NT2/D1 (cell line): ENCODE measurements around the gene SSBP2.
"Not testable (repeated sequence)": the region's sequence is repeated elsewhere in the genome, so short reads cannot be mapped to it uniquely, and the experiment has no call there.

Experiments used
- DNase-seq: peaks from one replicate; pipeline ENCODE4 v3.0.0-alpha.2; 2011; ENCODE audit warnings: low read depth, low spot score
- H3K27me3 ChIP-seq: 2 replicates; pipeline ENCODE4 v1.6.0; 2011; ENCODE audit warnings: mild to moderate bottlenecking; ENCODE audit not compliant: insufficient read length, insufficient read depth
- H3K36me3 ChIP-seq: 2 replicates; pipeline ENCODE4 v1.6.1; 2011; ENCODE audit warnings: mild to moderate bottlenecking, low read length, mixed read lengths; ENCODE audit not compliant: insufficient read depth, insufficient read length
- H3K4me1 ChIP-seq: 2 replicates; pipeline ENCODE4 v1.5.1; 2011; ENCODE audit not compliant: insufficient read depth, insufficient read length
- H3K4me3 ChIP-seq: 2 replicates; pipeline ENCODE4 v1.5.1; 2011; ENCODE audit warnings: low read depth; ENCODE audit not compliant: insufficient read length
- H3K9ac ChIP-seq: 2 replicates; pipeline ENCODE4 v1.6.0; 2011; ENCODE audit warnings: low read depth; ENCODE audit not compliant: insufficient read length
- H3K9me3 ChIP-seq: 2 replicates; pipeline ENCODE4 v1.5.1; 2011; ENCODE audit warnings: mild to moderate bottlenecking, low read length; ENCODE audit not compliant: insufficient read depth
- SUZ12 ChIP-seq: IDR thresholded peaks from 2 replicates; pipeline ENCODE4 v1.6.1; 2011; ENCODE audit not compliant: insufficient read length, insufficient read depth; ENCODE audit errors: extremely low read depth
- YY1 ChIP-seq: IDR thresholded peaks from 2 replicates; pipeline ENCODE4 v1.6.1; 2011; ENCODE audit not compliant: insufficient read length, insufficient read depth
- ZNF274 ChIP-seq: IDR thresholded peaks from 2 replicates; pipeline ENCODE4 v1.6.1; 2011; ENCODE audit warnings: mild to moderate bottlenecking, low read depth, low read length

SSBP2 gene

DNA sequence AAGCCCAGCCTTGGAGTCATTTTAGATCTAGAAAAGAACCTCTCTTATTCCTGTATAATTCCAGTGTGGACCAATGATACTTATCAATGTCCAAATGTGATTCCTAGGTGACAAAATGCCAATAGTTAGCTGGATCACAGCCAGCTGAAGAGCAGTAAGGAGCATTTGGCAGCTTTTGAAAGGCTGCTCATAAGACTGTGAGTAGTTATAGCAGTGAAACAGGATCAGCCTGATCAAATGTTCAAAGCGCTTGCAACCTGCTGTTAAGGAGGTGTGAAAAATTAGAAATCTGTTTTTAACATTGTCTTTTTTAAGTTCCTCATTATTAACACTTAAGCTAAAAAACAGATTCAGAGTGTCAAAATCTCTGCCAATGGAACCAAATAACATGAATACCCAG, 85.1 kb downstream of the SSBP2 start:
- Histone ChIP-seq H3K4me3 (no peak overlapping the region), H3K9ac (no peak overlapping the region), H3K4me1 (no peaks in the 10 kb centered on the region), H3K27me3 (no peaks in the 10 kb centered on the region), H3K36me3 (no peaks in the 10 kb centered on the region), H3K9me3 (no peaks in the 10 kb centered on the region)
- DNase-seq, result no peak
- TF ChIP-seq ZNF274 (no peak), SUZ12 (no peak), YY1 (no peak)

DNA sequence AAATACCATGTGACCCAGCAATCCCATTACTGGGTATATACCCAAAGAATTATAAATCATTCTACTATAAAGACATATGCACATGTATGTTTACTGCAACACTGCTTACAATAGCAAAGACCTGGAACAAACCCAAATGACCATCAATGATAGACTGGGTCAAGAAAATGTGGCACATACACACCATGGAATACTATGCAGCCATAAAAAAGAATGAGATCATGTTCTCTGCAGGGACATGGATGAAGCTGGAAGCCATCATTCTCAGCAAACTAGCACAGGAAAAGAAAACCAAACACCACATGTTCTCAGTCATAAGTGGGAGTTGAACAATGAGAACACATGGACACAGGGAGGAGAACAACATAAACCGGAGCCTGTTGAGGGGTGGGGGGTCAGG, 90.3 kb downstream of the SSBP2 start:
- not testable (repeated sequence) for H3K9ac ChIP-seq, DNase-seq, H3K9me3 ChIP-seq, H3K36me3 ChIP-seq, H3K27me3 ChIP-seq, H3K4me1 ChIP-seq, H3K4me3 ChIP-seq

DNA sequence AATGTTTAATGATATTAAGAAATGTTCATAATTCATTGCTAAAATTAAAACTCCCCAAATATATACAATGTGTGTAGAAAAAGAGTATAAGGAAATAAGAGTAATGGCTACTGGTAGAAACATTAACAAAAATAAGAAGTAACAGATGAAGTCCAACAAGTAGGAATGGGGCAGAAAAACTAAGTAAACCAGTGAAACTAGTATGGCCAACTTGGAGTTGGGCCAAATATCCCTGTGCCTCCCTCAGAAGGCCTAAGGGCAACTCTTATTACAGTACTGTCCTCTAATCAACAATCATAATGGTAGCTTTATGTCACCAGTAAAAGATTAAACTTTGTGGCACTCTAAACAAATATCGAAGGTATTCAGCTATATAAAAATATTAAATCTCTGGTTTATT, 93.5 kb downstream of the SSBP2 start:
- no peaks in the 10 kb centered on the region for H3K27me3 ChIP-seq
- no peak overlapping the region for H3K9ac ChIP-seq
- TF ChIP-seq SUZ12 (no peak), YY1 (no peak)
- no peaks in the 10 kb centered on the region for H3K9me3 ChIP-seq
- no peaks in the 10 kb centered on the region for H3K36me3 ChIP-seq
- H3K4me1 ChIP-seq, result no peaks in the 10 kb centered on the region
- no peak for DNase-seq
- no peak overlapping the region for H3K4me3 ChIP-seq

DNA sequence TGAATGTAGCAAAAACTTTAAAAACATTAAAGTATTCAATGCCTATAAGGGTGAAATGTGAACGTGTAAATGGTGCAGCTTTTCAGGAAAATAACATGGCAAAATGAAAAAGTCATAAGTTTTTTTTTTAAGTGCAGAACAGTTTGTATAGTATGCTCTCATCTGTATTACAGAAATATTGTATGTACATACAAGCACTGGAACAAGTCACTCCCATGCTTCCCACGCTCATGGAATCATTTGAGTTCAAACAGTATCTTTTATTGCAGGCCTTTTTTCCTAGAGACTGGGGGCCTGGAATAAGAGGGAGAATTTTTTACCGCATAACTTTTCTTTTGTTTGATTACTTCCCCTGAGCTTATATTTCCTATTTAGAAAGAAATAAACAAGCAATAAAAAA, 94.1 kb downstream of the SSBP2 start:
- no peak for DNase-seq
- Histone ChIP-seq H3K36me3 (no peaks in the 10 kb centered on the region), H3K4me3 (no peak overlapping the region), H3K4me1 (no peaks in the 10 kb centered on the region), H3K9ac (no peak overlapping the region), H3K9me3 (no peaks in the 10 kb centered on the region), H3K27me3 (no peaks in the 10 kb centered on the region)
- TF ChIP-seq YY1 (no peak), SUZ12 (no peak), ZNF274 (no peak)

DNA sequence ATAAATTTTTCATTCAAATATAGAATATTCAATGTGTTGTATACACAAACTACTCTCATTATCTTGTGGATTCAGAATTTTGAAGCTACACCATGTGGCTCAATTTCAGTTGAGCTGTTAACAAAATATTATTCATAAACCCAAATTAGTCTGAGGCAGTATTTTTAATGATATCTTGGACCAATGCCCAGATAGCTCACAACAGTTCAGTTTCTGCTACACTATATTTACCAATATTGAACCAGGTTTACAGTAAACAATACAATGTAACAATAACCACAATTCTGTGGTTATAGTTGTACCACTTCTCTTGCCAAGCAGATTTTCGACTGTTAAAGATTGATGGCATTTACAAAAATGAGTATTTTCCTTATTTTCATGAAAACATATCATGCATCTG, 99.9 kb downstream of the SSBP2 start:
- no peak overlapping the region for H3K4me3 ChIP-seq
- no peaks in the 10 kb centered on the region for H3K36me3 ChIP-seq
- H3K27me3 ChIP-seq, result no peaks in the 10 kb centered on the region
- no peak overlapping the region for H3K9ac ChIP-seq
- no peak for DNase-seq
- H3K9me3 ChIP-seq, result no peaks in the 10 kb centered on the region
- TF ChIP-seq YY1, result no peak
- TF ChIP-seq ZNF274, result no peak
- no peak for TF ChIP-seq SUZ12
- H3K4me1 ChIP-seq, result no peaks in the 10 kb centered on the region

DNA sequence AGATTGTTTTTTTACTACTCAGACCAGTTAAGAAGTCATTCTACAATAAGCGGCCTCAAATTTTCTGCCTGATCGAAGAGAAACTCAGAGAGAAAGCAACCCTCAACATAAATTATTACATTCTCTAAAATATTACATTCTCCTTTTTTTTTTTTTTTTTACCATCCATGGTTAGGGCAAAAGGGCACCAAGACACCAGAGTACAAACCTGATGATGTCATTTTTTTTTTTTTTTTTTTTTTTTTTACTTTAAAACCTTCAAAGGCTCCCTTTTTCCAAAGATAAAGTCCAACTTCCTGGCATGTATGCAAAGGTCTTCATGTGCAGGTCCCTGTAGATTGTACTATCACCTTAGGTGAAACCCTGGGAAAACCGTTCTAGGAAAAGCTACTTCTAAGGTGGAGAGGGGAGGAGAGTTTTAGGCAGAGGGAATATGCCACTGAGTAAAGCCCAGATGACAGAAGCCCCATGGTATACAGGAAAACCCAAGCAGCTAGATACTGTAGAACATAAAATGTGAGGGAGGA, 104.4 kb downstream of the SSBP2 start:
- H3K27me3 ChIP-seq, result no peaks in the 10 kb centered on the region
- no peak for DNase-seq
- no peaks in the 10 kb centered on the region for H3K9me3 ChIP-seq
- no peak overlapping the region for H3K9ac ChIP-seq
- no peaks in the 10 kb centered on the region for H3K36me3 ChIP-seq
- no peak overlapping the region for H3K4me3 ChIP-seq
- TF ChIP-seq YY1 (no peak), SUZ12 (no peak), ZNF274 (no peak)
- H3K4me1 ChIP-seq, result no peaks in the 10 kb centered on the region

DNA sequence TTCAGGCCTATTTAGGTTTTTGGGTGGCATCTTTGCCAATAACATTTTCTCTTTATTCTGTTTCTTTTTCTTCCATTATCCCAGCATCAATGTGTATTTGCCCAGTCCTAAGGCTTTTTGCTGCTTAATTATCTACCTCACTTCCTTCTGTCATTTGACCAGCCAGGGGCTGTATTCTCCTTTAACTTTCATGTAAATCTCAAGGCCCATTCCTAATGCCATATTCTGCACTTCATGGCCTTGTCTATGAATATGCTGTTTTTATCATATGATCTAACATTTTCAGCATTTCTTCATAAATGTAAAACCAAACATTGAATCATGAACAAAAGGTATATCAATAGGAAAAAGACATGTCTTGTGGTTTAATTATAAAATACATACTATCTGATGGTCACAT, 108.7 kb downstream of the SSBP2 start:
- Histone ChIP-seq H3K27me3 (no peaks in the 10 kb centered on the region), H3K36me3 (no peaks in the 10 kb centered on the region), H3K4me3 (no peak overlapping the region), H3K4me1 (no peaks in the 10 kb centered on the region), H3K9ac (no peak overlapping the region), H3K9me3 (no peaks in the 10 kb centered on the region)
- no peak for DNase-seq
- no peak for TF ChIP-seq ZNF274
- no peak for TF ChIP-seq YY1
- TF ChIP-seq SUZ12, result no peak

DNA sequence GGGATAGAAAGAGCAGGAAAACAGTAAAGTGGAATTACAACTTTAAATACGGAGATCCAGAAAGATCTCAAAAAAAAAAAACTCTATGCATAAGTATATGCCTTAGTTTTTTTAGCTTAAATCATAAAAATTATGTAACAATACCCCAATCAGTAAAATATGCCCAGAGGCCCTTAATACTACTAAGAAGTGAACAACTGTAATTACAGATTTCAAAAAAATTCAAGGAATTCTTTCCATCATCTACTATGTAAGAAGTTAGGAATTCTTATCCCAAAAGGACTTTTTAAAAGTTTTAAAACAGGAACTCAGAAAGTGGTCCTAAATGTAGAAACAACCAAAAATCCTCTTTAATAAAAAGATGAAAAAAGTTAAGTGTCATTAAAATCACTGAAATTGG, 111.3 kb downstream of the SSBP2 start:
- DNase-seq, result no peak
- Histone ChIP-seq H3K27me3 (no peaks in the 10 kb centered on the region), H3K36me3 (no peaks in the 10 kb centered on the region), H3K9me3 (no peaks in the 10 kb centered on the region), H3K4me1 (no peaks in the 10 kb centered on the region), H3K9ac (no peak overlapping the region), H3K4me3 (no peak overlapping the region)
- TF ChIP-seq ZNF274 (no peak), YY1 (no peak), SUZ12 (no peak)
